Measurements from ENCODE around the gene CCDC88B. TPM values are rescaled to one million over a fixed set of nuclear protein-coding genes. Genes with fewer than 3 reads are reported as not detected.
A peak's percentile ranks its signal among the peaks of the same experiment; 100 is the strongest.

Gene CCDC88B
- total and polyA plus RNA-seq, 2 experiments from 2014 or later, result 6.8 to 12.1 TPM

DNA sequence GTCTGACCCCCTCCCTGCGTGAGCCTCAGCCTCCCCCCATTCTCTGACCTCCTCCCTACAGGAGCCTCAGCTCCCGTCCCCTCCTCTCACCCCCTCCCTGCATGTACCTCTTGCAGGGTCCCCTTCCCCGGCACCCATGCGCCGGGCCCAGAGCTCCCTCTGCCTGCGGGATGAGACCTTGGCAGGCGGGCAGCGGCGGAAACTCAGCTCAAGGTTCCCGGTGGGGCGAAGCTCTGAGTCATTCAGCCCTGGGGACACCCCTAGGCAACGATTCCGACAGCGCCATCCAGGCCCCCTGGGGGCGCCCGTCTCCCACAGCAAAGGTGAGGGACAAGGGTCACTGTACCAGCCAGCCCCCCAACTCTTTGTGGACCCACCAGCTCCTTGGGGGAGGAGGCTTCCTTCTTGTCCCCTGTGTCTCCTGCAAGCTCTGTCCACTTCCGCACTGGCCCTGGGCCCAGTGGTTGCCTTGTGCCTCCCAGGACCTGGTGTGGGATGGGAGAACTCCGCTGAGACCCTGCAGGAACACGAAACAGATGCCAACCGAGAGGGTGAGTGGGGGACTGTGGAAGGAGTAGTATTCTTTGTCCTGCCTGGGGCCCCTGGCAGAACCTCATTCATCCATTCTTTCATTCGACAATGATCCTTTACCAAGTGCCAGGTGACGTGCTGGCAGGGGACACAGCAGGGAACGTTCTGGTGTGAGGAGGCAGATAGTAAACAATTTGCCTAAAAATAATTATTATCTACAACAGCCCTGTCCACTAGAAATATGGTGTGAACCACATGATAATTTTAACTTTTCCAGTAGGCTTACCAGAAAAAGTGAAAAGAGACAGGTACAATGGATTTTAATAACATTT lies 15.3 kb downstream of the CCDC88B start (continued):
- TF ChIP-seq, protein P1, sequence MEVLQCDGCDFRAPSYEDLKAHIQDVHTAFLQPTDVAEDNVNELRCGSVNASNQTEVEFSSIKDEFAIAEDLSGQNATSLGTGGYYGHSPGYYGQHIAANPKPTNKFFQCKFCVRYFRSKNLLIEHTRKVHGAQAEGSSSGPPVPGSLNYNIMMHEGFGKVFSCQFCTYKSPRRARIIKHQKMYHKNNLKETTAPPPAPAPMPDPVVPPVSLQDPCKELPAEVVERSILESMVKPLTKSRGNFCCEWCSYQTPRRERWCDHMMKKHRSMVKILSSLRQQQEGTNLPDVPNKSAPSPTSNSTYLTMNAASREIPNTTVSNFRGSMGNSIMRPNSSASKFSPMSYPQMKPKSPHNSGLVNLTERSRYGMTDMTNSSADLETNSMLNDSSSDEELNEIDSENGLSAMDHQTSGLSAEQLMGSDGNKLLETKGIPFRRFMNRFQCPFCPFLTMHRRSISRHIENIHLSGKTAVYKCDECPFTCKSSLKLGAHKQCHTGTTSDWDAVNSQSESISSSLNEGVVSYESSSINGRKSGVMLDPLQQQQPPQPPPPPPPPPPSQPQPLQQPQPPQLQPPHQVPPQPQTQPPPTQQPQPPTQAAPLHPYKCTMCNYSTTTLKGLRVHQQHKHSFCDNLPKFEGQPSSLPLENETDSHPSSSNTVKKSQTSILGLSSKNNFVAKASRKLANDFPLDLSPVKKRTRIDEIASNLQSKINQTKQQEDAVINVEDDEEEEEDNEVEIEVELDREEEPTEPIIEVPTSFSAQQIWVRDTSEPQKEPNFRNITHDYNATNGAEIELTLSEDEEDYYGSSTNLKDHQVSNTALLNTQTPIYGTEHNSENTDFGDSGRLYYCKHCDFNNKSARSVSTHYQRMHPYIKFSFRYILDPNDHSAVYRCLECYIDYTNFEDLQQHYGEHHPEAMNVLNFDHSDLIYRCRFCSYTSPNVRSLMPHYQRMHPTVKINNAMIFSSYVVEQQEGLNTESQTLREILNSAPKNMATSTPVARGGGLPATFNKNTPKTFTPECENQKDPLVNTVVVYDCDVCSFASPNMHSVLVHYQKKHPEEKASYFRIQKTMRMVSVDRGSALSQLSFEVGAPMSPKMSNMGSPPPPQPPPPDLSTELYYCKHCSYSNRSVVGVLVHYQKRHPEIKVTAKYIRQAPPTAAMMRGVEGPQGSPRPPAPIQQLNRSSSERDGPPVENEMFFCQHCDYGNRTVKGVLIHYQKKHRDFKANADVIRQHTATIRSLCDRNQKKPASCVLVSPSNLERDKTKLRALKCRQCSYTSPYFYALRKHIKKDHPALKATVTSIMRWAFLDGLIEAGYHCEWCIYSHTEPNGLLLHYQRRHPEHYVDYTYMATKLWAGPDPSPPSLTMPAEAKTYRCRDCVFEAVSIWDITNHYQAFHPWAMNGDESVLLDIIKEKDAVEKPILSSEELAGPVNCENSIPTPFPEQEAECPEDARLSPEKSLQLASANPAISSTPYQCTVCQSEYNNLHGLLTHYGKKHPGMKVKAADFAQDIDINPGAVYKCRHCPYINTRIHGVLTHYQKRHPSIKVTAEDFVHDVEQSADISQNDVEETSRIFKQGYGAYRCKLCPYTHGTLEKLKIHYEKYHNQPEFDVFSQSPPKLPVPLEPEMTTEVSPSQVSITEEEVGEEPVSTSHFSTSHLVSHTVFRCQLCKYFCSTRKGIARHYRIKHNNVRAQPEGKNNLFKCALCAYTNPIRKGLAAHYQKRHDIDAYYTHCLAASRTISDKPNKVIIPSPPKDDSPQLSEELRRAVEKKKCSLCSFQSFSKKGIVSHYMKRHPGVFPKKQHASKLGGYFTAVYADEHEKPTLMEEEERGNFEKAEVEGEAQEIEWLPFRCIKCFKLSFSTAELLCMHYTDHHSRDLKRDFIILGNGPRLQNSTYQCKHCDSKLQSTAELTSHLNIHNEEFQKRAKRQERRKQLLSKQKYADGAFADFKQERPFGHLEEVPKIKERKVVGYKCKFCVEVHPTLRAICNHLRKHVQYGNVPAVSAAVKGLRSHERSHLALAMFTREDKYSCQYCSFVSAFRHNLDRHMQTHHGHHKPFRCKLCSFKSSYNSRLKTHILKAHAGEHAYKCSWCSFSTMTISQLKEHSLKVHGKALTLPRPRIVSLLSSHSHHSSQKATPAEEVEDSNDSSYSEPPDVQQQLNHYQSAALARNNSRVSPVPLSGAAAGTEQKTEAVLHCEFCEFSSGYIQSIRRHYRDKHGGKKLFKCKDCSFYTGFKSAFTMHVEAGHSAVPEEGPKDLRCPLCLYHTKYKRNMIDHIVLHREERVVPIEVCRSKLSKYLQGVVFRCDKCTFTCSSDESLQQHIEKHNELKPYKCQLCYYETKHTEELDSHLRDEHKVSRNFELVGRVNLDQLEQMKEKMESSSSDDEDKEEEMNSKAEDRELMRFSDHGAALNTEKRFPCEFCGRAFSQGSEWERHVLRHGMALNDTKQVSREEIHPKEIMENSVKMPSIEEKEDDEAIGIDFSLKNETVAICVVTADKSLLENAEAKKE (CRISPR knock-in tag; IDR thresholded peaks at IDR 0.05), result no peak
- TF ChIP-seq, protein P2, sequence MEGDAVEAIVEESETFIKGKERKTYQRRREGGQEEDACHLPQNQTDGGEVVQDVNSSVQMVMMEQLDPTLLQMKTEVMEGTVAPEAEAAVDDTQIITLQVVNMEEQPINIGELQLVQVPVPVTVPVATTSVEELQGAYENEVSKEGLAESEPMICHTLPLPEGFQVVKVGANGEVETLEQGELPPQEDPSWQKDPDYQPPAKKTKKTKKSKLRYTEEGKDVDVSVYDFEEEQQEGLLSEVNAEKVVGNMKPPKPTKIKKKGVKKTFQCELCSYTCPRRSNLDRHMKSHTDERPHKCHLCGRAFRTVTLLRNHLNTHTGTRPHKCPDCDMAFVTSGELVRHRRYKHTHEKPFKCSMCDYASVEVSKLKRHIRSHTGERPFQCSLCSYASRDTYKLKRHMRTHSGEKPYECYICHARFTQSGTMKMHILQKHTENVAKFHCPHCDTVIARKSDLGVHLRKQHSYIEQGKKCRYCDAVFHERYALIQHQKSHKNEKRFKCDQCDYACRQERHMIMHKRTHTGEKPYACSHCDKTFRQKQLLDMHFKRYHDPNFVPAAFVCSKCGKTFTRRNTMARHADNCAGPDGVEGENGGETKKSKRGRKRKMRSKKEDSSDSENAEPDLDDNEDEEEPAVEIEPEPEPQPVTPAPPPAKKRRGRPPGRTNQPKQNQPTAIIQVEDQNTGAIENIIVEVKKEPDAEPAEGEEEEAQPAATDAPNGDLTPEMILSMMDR (conservative IDR thresholded peaks at IDR 0.05; ENCODE audit: low read depth in 2 of 2), result peak; percentile 76 to 95
- TF ChIP-seq, protein P3, sequence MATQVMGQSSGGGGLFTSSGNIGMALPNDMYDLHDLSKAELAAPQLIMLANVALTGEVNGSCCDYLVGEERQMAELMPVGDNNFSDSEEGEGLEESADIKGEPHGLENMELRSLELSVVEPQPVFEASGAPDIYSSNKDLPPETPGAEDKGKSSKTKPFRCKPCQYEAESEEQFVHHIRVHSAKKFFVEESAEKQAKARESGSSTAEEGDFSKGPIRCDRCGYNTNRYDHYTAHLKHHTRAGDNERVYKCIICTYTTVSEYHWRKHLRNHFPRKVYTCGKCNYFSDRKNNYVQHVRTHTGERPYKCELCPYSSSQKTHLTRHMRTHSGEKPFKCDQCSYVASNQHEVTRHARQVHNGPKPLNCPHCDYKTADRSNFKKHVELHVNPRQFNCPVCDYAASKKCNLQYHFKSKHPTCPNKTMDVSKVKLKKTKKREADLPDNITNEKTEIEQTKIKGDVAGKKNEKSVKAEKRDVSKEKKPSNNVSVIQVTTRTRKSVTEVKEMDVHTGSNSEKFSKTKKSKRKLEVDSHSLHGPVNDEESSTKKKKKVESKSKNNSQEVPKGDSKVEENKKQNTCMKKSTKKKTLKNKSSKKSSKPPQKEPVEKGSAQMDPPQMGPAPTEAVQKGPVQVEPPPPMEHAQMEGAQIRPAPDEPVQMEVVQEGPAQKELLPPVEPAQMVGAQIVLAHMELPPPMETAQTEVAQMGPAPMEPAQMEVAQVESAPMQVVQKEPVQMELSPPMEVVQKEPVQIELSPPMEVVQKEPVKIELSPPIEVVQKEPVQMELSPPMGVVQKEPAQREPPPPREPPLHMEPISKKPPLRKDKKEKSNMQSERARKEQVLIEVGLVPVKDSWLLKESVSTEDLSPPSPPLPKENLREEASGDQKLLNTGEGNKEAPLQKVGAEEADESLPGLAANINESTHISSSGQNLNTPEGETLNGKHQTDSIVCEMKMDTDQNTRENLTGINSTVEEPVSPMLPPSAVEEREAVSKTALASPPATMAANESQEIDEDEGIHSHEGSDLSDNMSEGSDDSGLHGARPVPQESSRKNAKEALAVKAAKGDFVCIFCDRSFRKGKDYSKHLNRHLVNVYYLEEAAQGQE (IDR thresholded peaks at IDR 0.05; ENCODE audit: unreplicated experiment), result no peak
